Measurements from ENCODE around the gene CRTAC1. TPM values are rescaled to one million over a fixed set of nuclear protein-coding genes. Genes with fewer than 3 reads are reported as not detected.

Gene CRTAC1
- total and polyA plus RNA-seq, 4 donors = 12.1 to 74.9 (median 50.3) TPM

- no peaks in the 10 kb centered on the region for H3K27me3 ChIP-seq (ENCODE audit: control insufficient read depth, insufficient read depth, low read length)
- H3K27ac ChIP-seq (ENCODE audit: low read depth, low read length) = no peak overlapping the region
- no peaks in the 10 kb centered on the region for H3K36me3 ChIP-seq (ENCODE audit: control insufficient read depth, insufficient read depth, low read length)
- H3K9me3 ChIP-seq (ENCODE audit: control insufficient read depth, insufficient read depth, low read length) = no peaks in the 10 kb centered on the region
- H3K4me3 ChIP-seq (ENCODE audit: low read depth, low read length) = no peak overlapping the region
- no peaks in the 10 kb centered on the region for H3K4me1 ChIP-seq (ENCODE audit: control insufficient read depth, insufficient read depth, low read length)
- DNase-seq (ENCODE audit: low read depth in 4 of 6, low spot score in 6 of 6) = no peak
- WGBS (ENCODE audit: insufficient coverage) = 14% methylated on average over 1 of the region's 4 CpGs
Measured at GRCh38 chr10:97960269-97961056, 70.0 kb downstream of the CRTAC1 start.

- Histone ChIP-seq H3K27ac (ENCODE audit: low read depth, low read length) (no peak overlapping the region), H3K36me3 (ENCODE audit: control insufficient read depth, insufficient read depth, low read length) (no peaks in the 10 kb centered on the region), H3K4me1 (ENCODE audit: control insufficient read depth, insufficient read depth, low read length) (no peaks in the 10 kb centered on the region), H3K4me3 (ENCODE audit: low read depth, low read length) (no peak overlapping the region), H3K9me3 (ENCODE audit: control insufficient read depth, insufficient read depth, low read length) (no peaks in the 10 kb centered on the region), H3K27me3 (ENCODE audit: control insufficient read depth, insufficient read depth, low read length) (no peaks in the 10 kb centered on the region)
- DNase-seq (ENCODE audit: low read depth in 4 of 6, low spot score in 6 of 6) = no peak
- WGBS (ENCODE audit: insufficient coverage) = 79% methylated on average over 4 of the region's 4 CpGs
Measured at GRCh38 chr10:97949462-97949861, 81.0 kb downstream of the CRTAC1 start.

DNA sequence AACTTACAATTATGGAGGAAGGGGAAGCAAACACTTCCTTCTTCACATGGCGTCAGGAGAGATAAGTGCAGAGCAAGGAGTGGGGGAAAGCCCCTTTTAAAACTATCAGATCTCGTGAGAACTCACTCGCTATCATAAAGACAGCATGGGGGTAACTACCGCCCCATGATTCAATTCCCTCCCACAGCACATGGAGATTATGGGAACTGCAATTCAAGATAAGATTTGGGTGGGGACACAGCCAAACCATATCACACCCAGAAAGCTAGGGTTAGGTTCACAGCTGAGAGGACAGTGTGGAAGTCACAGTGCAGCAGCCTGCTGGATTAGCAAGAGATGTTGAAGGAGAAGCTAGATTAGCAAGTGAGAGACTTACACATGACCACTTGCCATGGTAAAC, 81.6 kb downstream of the CRTAC1 start:
- H3K4me3 ChIP-seq (ENCODE audit: low read depth, low read length) = no peak overlapping the region
- WGBS (ENCODE audit: insufficient coverage) = no CpG with 5 or more reads among the region's 4 CpGs

GRCh38 chr10:97944772-97945171, 85.6 kb downstream of the CRTAC1 start:
- Histone ChIP-seq H3K4me3 (ENCODE audit: low read depth, low read length) (no peak overlapping the region), H3K27me3 (ENCODE audit: control insufficient read depth, insufficient read depth, low read length) (no peaks in the 10 kb centered on the region), H3K4me1 (ENCODE audit: control insufficient read depth, insufficient read depth, low read length) (no peaks in the 10 kb centered on the region), H3K9me3 (ENCODE audit: control insufficient read depth, insufficient read depth, low read length) (no peaks in the 10 kb centered on the region), H3K27ac (ENCODE audit: low read depth, low read length) (no peak overlapping the region), H3K36me3 (ENCODE audit: control insufficient read depth, insufficient read depth, low read length) (no peaks in the 10 kb centered on the region)
- DNase-seq (ENCODE audit: low read depth in 4 of 6, low spot score in 6 of 6) = no peak

More for the DNA sequence above, 81.6 kb downstream of the CRTAC1 start:
- no peak for DNase-seq (ENCODE audit: low read depth in 4 of 6, low spot score in 6 of 6)
- no peaks in the 10 kb centered on the region for H3K9me3 ChIP-seq (ENCODE audit: control insufficient read depth, insufficient read depth, low read length)
- H3K4me1 ChIP-seq (ENCODE audit: control insufficient read depth, insufficient read depth, low read length) = no peaks in the 10 kb centered on the region
- H3K36me3 ChIP-seq (ENCODE audit: control insufficient read depth, insufficient read depth, low read length) = no peaks in the 10 kb centered on the region
- no peaks in the 10 kb centered on the region for H3K27me3 ChIP-seq (ENCODE audit: control insufficient read depth, insufficient read depth, low read length)
- no peak overlapping the region for H3K27ac ChIP-seq (ENCODE audit: low read depth, low read length)

- H3K27ac ChIP-seq (ENCODE audit: low read depth, low read length) = no peak overlapping the region
- H3K4me3 ChIP-seq (ENCODE audit: low read depth, low read length) = no peak overlapping the region
- H3K4me1 ChIP-seq (ENCODE audit: control insufficient read depth, insufficient read depth, low read length) = no peaks in the 10 kb centered on the region
- WGBS (ENCODE audit: insufficient coverage) = no CpG with 5 or more reads among the region's 2 CpGs
- H3K27me3 ChIP-seq (ENCODE audit: control insufficient read depth, insufficient read depth, low read length) = no peaks in the 10 kb centered on the region
- H3K9me3 ChIP-seq (ENCODE audit: control insufficient read depth, insufficient read depth, low read length) = no peaks in the 10 kb centered on the region
- DNase-seq (ENCODE audit: low read depth in 4 of 6, low spot score in 6 of 6) = no peak
- H3K36me3 ChIP-seq (ENCODE audit: control insufficient read depth, insufficient read depth, low read length) = no peaks in the 10 kb centered on the region
Measured at GRCh38 chr10:97943294-97943693, 87.1 kb downstream of the CRTAC1 start.

- Histone ChIP-seq H3K9me3 (ENCODE audit: control insufficient read depth, insufficient read depth, low read length) (no peaks in the 10 kb centered on the region), H3K4me3 (ENCODE audit: low read depth, low read length) (no peak overlapping the region), H3K27ac (ENCODE audit: low read depth, low read length) (no peak overlapping the region), H3K4me1 (ENCODE audit: control insufficient read depth, insufficient read depth, low read length) (no peaks in the 10 kb centered on the region), H3K36me3 (ENCODE audit: control insufficient read depth, insufficient read depth, low read length) (peaks cover 8% of the 10 kb centered on the region), H3K27me3 (ENCODE audit: control insufficient read depth, insufficient read depth, low read length) (no peaks in the 10 kb centered on the region)
- 74% methylated on average over 5 of the region's 6 CpGs for WGBS (ENCODE audit: insufficient coverage)
- DNase-seq (ENCODE audit: low read depth in 4 of 6, low spot score in 6 of 6) = no peak
Measured at GRCh38 chr10:97940534-97940933, 89.9 kb downstream of the CRTAC1 start.

DNA sequence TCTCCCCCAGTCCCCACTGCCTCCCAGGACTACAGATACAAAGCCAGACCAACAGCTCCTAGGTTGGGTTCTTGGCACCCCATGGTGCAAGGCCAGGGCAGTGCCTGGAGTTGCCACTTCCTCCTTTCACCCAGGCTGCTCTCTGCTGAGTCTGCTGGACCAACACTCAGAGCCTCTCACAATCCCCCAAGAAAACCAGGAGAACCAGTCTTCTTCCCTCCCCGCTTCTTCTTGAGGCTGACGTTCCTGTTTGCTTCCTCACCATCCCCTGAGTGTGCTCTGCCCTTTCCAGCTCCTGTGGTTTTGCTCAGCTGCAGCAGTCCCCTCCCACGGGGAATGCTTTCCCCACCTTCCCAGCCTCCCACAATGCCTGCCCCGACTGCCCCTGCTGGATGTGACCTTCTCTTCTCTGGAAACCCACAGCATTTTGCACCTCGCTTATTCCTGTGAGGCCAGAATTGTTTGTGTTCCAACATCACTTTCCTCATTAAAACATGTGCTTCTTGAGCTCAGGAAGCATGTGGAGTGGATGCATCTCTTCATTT, 90.9 kb downstream of the CRTAC1 start:
- H3K27ac ChIP-seq (ENCODE audit: low read depth, low read length) = no peak overlapping the region
- WGBS (ENCODE audit: insufficient coverage) = 44% methylated on average over 5 of the region's 5 CpGs
- H3K36me3 ChIP-seq (ENCODE audit: control insufficient read depth, insufficient read depth, low read length) = peaks cover 8% of the 10 kb centered on the region
- no peak overlapping the region for H3K4me3 ChIP-seq (ENCODE audit: low read depth, low read length)
- no peaks in the 10 kb centered on the region for H3K27me3 ChIP-seq (ENCODE audit: control insufficient read depth, insufficient read depth, low read length)
- H3K4me1 ChIP-seq (ENCODE audit: control insufficient read depth, insufficient read depth, low read length) = no peaks in the 10 kb centered on the region
- no peaks in the 10 kb centered on the region for H3K9me3 ChIP-seq (ENCODE audit: control insufficient read depth, insufficient read depth, low read length)
- DNase-seq (ENCODE audit: low read depth in 4 of 6, low spot score in 6 of 6) = no peak

DNA sequence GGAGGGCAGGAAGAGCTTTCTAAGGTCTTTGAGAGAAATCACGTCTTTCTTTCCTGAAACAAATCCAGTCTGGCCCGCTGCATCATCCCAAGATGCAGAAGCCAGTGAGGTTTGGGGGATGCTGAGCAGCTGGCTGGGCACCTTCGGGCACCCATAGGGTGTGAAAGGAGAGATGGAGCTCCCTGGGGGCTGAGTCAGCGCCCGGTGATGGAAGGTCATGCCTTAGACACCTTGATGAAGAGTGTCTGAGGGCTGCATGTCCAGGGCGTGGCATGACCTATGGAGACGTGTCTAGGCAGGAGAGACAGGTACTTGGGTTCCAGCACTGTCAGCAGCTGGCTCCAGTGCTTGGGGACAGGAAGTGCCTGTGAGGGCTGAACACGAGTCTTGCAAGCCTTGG, 92.5 kb downstream of the CRTAC1 start:
- Histone ChIP-seq H3K9me3 (ENCODE audit: control insufficient read depth, insufficient read depth, low read length) (no peaks in the 10 kb centered on the region), H3K4me1 (ENCODE audit: control insufficient read depth, insufficient read depth, low read length) (peaks cover 4% of the 10 kb centered on the region), H3K27me3 (ENCODE audit: control insufficient read depth, insufficient read depth, low read length) (no peaks in the 10 kb centered on the region), H3K27ac (ENCODE audit: low read depth, low read length) (no peak overlapping the region), H3K4me3 (ENCODE audit: low read depth, low read length) (no peak overlapping the region), H3K36me3 (ENCODE audit: control insufficient read depth, insufficient read depth, low read length) (peaks cover 11% of the 10 kb centered on the region)
- WGBS (ENCODE audit: insufficient coverage) = 85% methylated on average over 8 of the region's 8 CpGs
- no peak for DNase-seq (ENCODE audit: low read depth in 4 of 6, low spot score in 6 of 6)

- H3K27ac ChIP-seq (ENCODE audit: low read depth, low read length) = no peak overlapping the region
- no peak for DNase-seq (ENCODE audit: low read depth in 4 of 6, low spot score in 6 of 6)
- no peak overlapping the region for H3K4me3 ChIP-seq (ENCODE audit: low read depth, low read length)
- no peaks in the 10 kb centered on the region for H3K27me3 ChIP-seq (ENCODE audit: control insufficient read depth, insufficient read depth, low read length)
- H3K9me3 ChIP-seq (ENCODE audit: control insufficient read depth, insufficient read depth, low read length) = no peaks in the 10 kb centered on the region
- peaks cover 4% of the 10 kb centered on the region for H3K4me1 ChIP-seq (ENCODE audit: control insufficient read depth, insufficient read depth, low read length)
- 98% methylated on average over 4 of the region's 5 CpGs for WGBS (ENCODE audit: insufficient coverage)
- peaks cover 12% of the 10 kb centered on the region for H3K36me3 ChIP-seq (ENCODE audit: control insufficient read depth, insufficient read depth, low read length)
Measured at GRCh38 chr10:97937054-97937453, 93.4 kb downstream of the CRTAC1 start.

GRCh38 chr10:97936126-97936525, 94.3 kb downstream of the CRTAC1 start:
- 93% methylated on average over 22 of the region's 23 CpGs for WGBS (ENCODE audit: insufficient coverage)
- no peaks in the 10 kb centered on the region for H3K27me3 ChIP-seq (ENCODE audit: control insufficient read depth, insufficient read depth, low read length)
- DNase-seq (ENCODE audit: low read depth in 4 of 6, low spot score in 6 of 6) = no peak
- H3K9me3 ChIP-seq (ENCODE audit: control insufficient read depth, insufficient read depth, low read length) = no peaks in the 10 kb centered on the region
- peaks cover 12% of the 10 kb centered on the region for H3K36me3 ChIP-seq (ENCODE audit: control insufficient read depth, insufficient read depth, low read length)
- H3K4me3 ChIP-seq (ENCODE audit: low read depth, low read length) = no peak overlapping the region
- H3K4me1 ChIP-seq (ENCODE audit: control insufficient read depth, insufficient read depth, low read length) = peaks cover 4% of the 10 kb centered on the region
- H3K27ac ChIP-seq (ENCODE audit: low read depth, low read length) = no peak overlapping the region
